ENCODE data around the gene DENND1A.

Gene DENND1A

GRCh38 chr9:123419091-123419490 lies 510.8 kb downstream of the DENND1A start:
- DNase-seq: no peak

- DNase-seq: no peak
Measured at GRCh38 chr9:123418506-123418905, 511.4 kb downstream of the DENND1A start.

GRCh38 chr9:123418052-123418430 lies 511.9 kb downstream of the DENND1A start:
- no peak for DNase-seq

GRCh38 chr9:123417289-123418051 lies 512.5 kb downstream of the DENND1A start:
- no peak for DNase-seq

- no peak for DNase-seq
Measured at GRCh38 chr9:123416176-123416575, 513.8 kb downstream of the DENND1A start.

- DNase-seq: no peak
Measured at GRCh38 chr9:123414936-123415930, 514.7 kb downstream of the DENND1A start.

- no peak for DNase-seq
Measured at GRCh38 chr9:123414204-123414603, 515.7 kb downstream of the DENND1A start.

- no peak for DNase-seq
Measured at GRCh38 chr9:123412171-123412820, 517.6 kb downstream of the DENND1A start.

- DNase-seq: no peak
Measured at GRCh38 chr9:123411636-123412035, 518.3 kb downstream of the DENND1A start.

- no peak for DNase-seq
Measured at GRCh38 chr9:123411191-123411590, 518.7 kb downstream of the DENND1A start.

GRCh38 chr9:123410281-123410910 lies 519.5 kb downstream of the DENND1A start:
- DNase-seq: no peak

- DNase-seq: no peak
Measured at GRCh38 chr9:123408313-123409262, 521.3 kb downstream of the DENND1A start.

- DNase-seq: no peak
Measured at GRCh38 chr9:123407217-123407851, 522.6 kb downstream of the DENND1A start.

GRCh38 chr9:123406691-123407216 lies 523.2 kb downstream of the DENND1A start:
- DNase-seq: no peak

- no peak for DNase-seq
Measured at GRCh38 chr9:123406016-123406415, 523.9 kb downstream of the DENND1A start.

GRCh38 chr9:123402981-123403509 lies 526.9 kb downstream of the DENND1A start:
- DNase-seq: no peak

- DNase-seq: peak; percentile 33
Measured at GRCh38 chr9:123401879-123402513, 527.9 kb downstream of the DENND1A start.

- no peak for DNase-seq
Measured at GRCh38 chr9:123400926-123401503, 528.9 kb downstream of the DENND1A start.

- DNase-seq: peak; percentile 35
Measured at GRCh38 chr9:123399803-123400378, 530.0 kb downstream of the DENND1A start.

Measured in activated CD4-positive, alpha-beta T cell treated with anti-CD3 and anti-CD28 coated beads, Interleukin-2, Interleukin-6, amounts not matched to agents 100 ng/mL and 50 ng/mL, durations not matched to agents 16 hours and 8 hours (primary cell).